Measurements from ENCODE around the gene FAM210A.

The FAM210A gene

DNA sequence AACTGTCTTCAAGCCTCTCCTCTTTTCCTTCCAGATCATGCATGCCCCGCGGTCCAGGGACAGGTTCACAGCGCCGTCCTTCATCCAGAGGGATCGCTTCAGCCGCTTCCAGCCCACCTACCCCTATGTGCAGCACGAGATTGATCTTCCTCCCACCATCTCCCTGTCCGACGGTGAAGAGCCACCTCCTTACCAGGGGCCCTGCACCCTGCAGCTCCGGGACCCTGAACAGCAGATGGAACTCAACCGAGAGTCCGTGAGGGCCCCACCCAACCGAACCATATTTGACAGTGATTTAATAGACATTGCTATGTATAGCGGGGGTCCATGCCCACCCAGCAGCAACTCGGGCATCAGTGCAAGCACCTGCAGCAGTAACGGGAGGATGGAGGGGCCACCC is 81.3 kb downstream of the FAM210A start:
- Histone ChIP-seq H3K4me1 (ENCODE audit: control insufficient read depth, insufficient read depth, low read length, unreplicated experiment) (no peaks in the 10 kb centered on the region), H3K27me3 (ENCODE audit: insufficient read depth, low read length) (peaks cover 68% of the 10 kb centered on the region), H3K36me3 (ENCODE audit: insufficient read depth, low read length) (no peaks in the 10 kb centered on the region)

GRCh38 chr18:13643261-13643751 is 83.1 kb downstream of the FAM210A start:
- no peaks in the 10 kb centered on the region for H3K79me2 ChIP-seq (ENCODE audit: control insufficient read depth, insufficient read depth, low read length, unreplicated experiment)
- no peaks in the 10 kb centered on the region for H3K36me3 ChIP-seq (ENCODE audit: insufficient read depth, low read length)
- no peaks in the 10 kb centered on the region for H3K4me1 ChIP-seq (ENCODE audit: control insufficient read depth, insufficient read depth, low read length, unreplicated experiment)
- no peak overlapping the region for H2AFZ ChIP-seq (ENCODE audit: low read length, unreplicated experiment)
- no peak overlapping the region for H3K27ac ChIP-seq (ENCODE audit: low read depth, low read length)
- peaks cover 63% of the 10 kb centered on the region for H3K27me3 ChIP-seq (ENCODE audit: insufficient read depth, low read length)
- H3K4me3 ChIP-seq (ENCODE audit: low read depth, low read length): no peak overlapping the region

More for the DNA sequence above, 81.3 kb downstream of the FAM210A start:
- Histone ChIP-seq H3K79me2 (ENCODE audit: control insufficient read depth, insufficient read depth, low read length, unreplicated experiment) (no peaks in the 10 kb centered on the region), H2AFZ (ENCODE audit: low read length, unreplicated experiment) (no peak overlapping the region), H3K4me3 (ENCODE audit: low read depth, low read length) (no peak overlapping the region), H3K27ac (ENCODE audit: low read depth, low read length) (no peak overlapping the region)

GRCh38 chr18:13642440-13642827 is 83.9 kb downstream of the FAM210A start:
- H3K36me3 ChIP-seq (ENCODE audit: insufficient read depth, low read length): no peaks in the 10 kb centered on the region
- no peaks in the 10 kb centered on the region for H3K79me2 ChIP-seq (ENCODE audit: control insufficient read depth, insufficient read depth, low read length, unreplicated experiment)
- H3K27ac ChIP-seq (ENCODE audit: low read depth, low read length): no peak overlapping the region
- no peak overlapping the region for H3K4me3 ChIP-seq (ENCODE audit: low read depth, low read length)
- peaks cover 57% of the 10 kb centered on the region for H3K27me3 ChIP-seq (ENCODE audit: insufficient read depth, low read length)
- no peak overlapping the region for H2AFZ ChIP-seq (ENCODE audit: low read length, unreplicated experiment)
- no peaks in the 10 kb centered on the region for H3K4me1 ChIP-seq (ENCODE audit: control insufficient read depth, insufficient read depth, low read length, unreplicated experiment)

GRCh38 chr18:13641551-13642439 is 84.6 kb downstream of the FAM210A start:
- Histone ChIP-seq H3K4me3 (ENCODE audit: low read depth, low read length) (peak overlapping the region; percentile 29), H2AFZ (ENCODE audit: low read length, unreplicated experiment) (no peak overlapping the region), H3K27ac (ENCODE audit: low read depth, low read length) (no peak overlapping the region), H3K27me3 (ENCODE audit: insufficient read depth, low read length) (peaks cover 52% of the 10 kb centered on the region), H3K4me1 (ENCODE audit: control insufficient read depth, insufficient read depth, low read length, unreplicated experiment) (no peaks in the 10 kb centered on the region), H3K36me3 (ENCODE audit: insufficient read depth, low read length) (no peaks in the 10 kb centered on the region), H3K79me2 (ENCODE audit: control insufficient read depth, insufficient read depth, low read length, unreplicated experiment) (no peaks in the 10 kb centered on the region)

GRCh38 chr18:13640266-13640860 is 86.0 kb downstream of the FAM210A start:
- H3K4me3 ChIP-seq (ENCODE audit: low read depth, low read length): no peak overlapping the region
- no peak overlapping the region for H3K27ac ChIP-seq (ENCODE audit: low read depth, low read length)
- H2AFZ ChIP-seq (ENCODE audit: low read length, unreplicated experiment): no peak overlapping the region
- no peaks in the 10 kb centered on the region for H3K4me1 ChIP-seq (ENCODE audit: control insufficient read depth, insufficient read depth, low read length, unreplicated experiment)
- H3K36me3 ChIP-seq (ENCODE audit: insufficient read depth, low read length): no peaks in the 10 kb centered on the region
- peaks cover 40% of the 10 kb centered on the region for H3K27me3 ChIP-seq (ENCODE audit: insufficient read depth, low read length)
- no peaks in the 10 kb centered on the region for H3K79me2 ChIP-seq (ENCODE audit: control insufficient read depth, insufficient read depth, low read length, unreplicated experiment)

- no peak overlapping the region for H2AFZ ChIP-seq (ENCODE audit: low read length, unreplicated experiment)
- peaks cover 51% of the 10 kb centered on the region for H3K27me3 ChIP-seq (ENCODE audit: insufficient read depth, low read length)
- no peaks in the 10 kb centered on the region for H3K79me2 ChIP-seq (ENCODE audit: control insufficient read depth, insufficient read depth, low read length, unreplicated experiment)
- no peaks in the 10 kb centered on the region for H3K4me1 ChIP-seq (ENCODE audit: control insufficient read depth, insufficient read depth, low read length, unreplicated experiment)
- H3K27ac ChIP-seq (ENCODE audit: low read depth, low read length): no peak overlapping the region
- H3K36me3 ChIP-seq (ENCODE audit: insufficient read depth, low read length): no peaks in the 10 kb centered on the region
- H3K4me3 ChIP-seq (ENCODE audit: low read depth, low read length): no peak overlapping the region
Measured at GRCh38 chr18:13638719-13639595, 87.4 kb downstream of the FAM210A start.

DNA sequence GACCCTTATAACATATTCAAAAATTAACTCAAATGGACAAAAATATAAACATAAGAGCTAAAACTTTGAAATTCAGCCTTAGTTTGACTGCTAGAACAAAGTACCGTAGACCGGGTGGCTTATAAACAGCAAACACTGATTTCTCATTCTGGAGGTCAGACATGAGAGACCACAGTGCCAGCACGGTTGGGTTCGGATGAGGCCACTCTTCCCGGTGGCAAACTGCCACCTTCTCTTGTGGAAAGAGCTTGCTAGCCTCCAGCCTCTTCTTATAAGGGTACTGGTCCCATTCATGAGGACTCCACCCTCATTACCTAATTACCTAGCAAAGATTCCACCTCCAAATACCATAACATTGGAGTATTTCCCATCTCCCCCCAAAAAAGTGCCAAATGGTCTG is 91.3 kb downstream of the FAM210A start:
- Histone ChIP-seq H2AFZ (ENCODE audit: low read length, unreplicated experiment) (no peak overlapping the region), H3K27ac (ENCODE audit: low read depth, low read length) (no peak overlapping the region), H3K4me3 (ENCODE audit: low read depth, low read length) (no peak overlapping the region), H3K27me3 (ENCODE audit: insufficient read depth, low read length) (peaks cover 38% of the 10 kb centered on the region), H3K4me1 (ENCODE audit: control insufficient read depth, insufficient read depth, low read length, unreplicated experiment) (no peaks in the 10 kb centered on the region), H3K36me3 (ENCODE audit: insufficient read depth, low read length) (no peaks in the 10 kb centered on the region), H3K79me2 (ENCODE audit: control insufficient read depth, insufficient read depth, low read length, unreplicated experiment) (no peaks in the 10 kb centered on the region)

- no peak overlapping the region for H2AFZ ChIP-seq (ENCODE audit: low read length, unreplicated experiment)
- no peak overlapping the region for H3K4me3 ChIP-seq (ENCODE audit: low read depth, low read length)
- H3K36me3 ChIP-seq (ENCODE audit: insufficient read depth, low read length): no peaks in the 10 kb centered on the region
- no peaks in the 10 kb centered on the region for H3K4me1 ChIP-seq (ENCODE audit: control insufficient read depth, insufficient read depth, low read length, unreplicated experiment)
- H3K27ac ChIP-seq (ENCODE audit: low read depth, low read length): no peak overlapping the region
- no peaks in the 10 kb centered on the region for H3K79me2 ChIP-seq (ENCODE audit: control insufficient read depth, insufficient read depth, low read length, unreplicated experiment)
- H3K27me3 ChIP-seq (ENCODE audit: insufficient read depth, low read length): peaks cover 36% of the 10 kb centered on the region
Measured at GRCh38 chr18:13633700-13634099, 92.7 kb downstream of the FAM210A start.

DNA sequence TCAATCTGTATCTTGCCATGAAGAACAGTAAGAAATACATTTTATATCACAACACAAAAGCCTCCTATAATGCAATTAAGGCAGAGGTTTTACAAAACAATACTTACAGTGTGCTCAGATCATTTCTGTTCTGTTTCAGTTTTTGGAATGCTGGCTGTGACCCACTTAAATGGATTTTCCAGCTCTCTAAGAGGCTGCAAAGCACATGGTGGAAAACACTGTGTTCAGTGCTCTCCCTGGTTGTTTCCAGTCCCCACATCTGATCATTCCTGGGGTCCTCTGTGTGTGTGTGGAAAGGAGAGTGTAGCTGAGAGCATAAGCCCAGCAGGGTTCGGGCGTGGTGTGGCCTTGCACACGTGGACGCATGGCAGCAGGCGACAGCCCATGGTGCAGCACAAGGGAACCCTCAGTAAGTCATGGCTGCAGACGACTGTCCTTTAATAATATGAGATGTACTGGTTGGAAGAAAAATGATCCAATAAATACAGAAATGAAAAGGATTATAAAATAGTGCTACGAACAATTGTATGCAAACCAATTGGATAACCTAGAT is 95.6 kb downstream of the FAM210A start:
- Histone ChIP-seq H3K4me3 (ENCODE audit: low read depth, low read length) (no peak overlapping the region), H3K36me3 (ENCODE audit: insufficient read depth, low read length) (no peaks in the 10 kb centered on the region), H2AFZ (ENCODE audit: low read length, unreplicated experiment) (no peak overlapping the region), H3K79me2 (ENCODE audit: control insufficient read depth, insufficient read depth, low read length, unreplicated experiment) (no peaks in the 10 kb centered on the region), H3K27me3 (ENCODE audit: insufficient read depth, low read length) (peaks cover 50% of the 10 kb centered on the region), H3K4me1 (ENCODE audit: control insufficient read depth, insufficient read depth, low read length, unreplicated experiment) (no peaks in the 10 kb centered on the region), H3K27ac (ENCODE audit: low read depth, low read length) (no peak overlapping the region)

Data from ACC112 (cell line).